ENCODE results near the gene IL22RA1.

IL22RA1 gene

GRCh38 chr1:24114753-24115152 is 28.2 kb downstream of the IL22RA1 start:
- DNase-seq (ENCODE audit: low spot score), result no peak

GRCh38 chr1:24113641-24114033 is 29.3 kb downstream of the IL22RA1 start:
- no peak for DNase-seq (ENCODE audit: low spot score)

- peak; percentile 36 for DNase-seq (ENCODE audit: low spot score)
Observed at GRCh38 chr1:24111996-24112779, 30.8 kb downstream of the IL22RA1 start, which contains the start of gene MYOM3. Gene MYOM3 (minus strand): TSS chr1:24112135. CDS start chr1:24108636, 3,499 bp downstream.

DNA sequence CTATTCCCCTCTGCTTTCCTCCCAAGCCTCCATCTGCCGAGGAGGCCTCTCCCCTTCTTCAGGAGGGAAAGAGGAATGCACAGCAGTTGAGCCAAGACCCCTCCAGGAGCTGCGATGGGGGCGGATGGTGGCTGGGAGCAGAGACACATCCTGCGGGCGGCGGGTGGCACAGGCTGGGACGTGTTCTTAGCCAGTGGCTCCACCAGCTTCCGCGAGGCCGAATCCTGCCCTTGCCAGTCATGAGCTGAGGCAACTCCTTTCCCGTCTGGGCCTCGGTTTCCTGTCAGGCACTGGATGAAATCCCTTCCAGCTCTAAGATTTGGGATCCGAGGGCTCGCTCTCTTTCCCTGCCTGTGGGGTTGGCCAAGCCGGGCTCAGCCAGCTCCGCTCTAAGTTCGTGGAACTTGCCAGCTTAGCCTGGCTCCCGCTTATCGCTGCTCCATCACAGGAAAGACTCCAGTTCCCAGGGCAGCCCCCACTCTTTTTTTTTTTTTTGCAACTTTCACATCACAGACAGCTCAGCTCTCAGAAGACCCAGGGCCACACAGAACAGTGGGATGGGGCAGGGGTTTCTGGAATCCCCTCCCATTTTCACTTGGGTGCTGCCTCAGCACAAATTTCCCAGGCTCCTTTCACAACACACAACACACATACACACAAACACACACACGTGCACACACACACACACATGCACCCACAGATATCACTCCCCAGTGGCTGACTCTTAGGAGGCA is 31.5 kb downstream of the IL22RA1 start:
- DNase-seq (ENCODE audit: low spot score), result no peak

GRCh38 chr1:24110642-24111261 is 32.2 kb downstream of the IL22RA1 start:
- DNase-seq (ENCODE audit: low spot score), result no peak

DNA sequence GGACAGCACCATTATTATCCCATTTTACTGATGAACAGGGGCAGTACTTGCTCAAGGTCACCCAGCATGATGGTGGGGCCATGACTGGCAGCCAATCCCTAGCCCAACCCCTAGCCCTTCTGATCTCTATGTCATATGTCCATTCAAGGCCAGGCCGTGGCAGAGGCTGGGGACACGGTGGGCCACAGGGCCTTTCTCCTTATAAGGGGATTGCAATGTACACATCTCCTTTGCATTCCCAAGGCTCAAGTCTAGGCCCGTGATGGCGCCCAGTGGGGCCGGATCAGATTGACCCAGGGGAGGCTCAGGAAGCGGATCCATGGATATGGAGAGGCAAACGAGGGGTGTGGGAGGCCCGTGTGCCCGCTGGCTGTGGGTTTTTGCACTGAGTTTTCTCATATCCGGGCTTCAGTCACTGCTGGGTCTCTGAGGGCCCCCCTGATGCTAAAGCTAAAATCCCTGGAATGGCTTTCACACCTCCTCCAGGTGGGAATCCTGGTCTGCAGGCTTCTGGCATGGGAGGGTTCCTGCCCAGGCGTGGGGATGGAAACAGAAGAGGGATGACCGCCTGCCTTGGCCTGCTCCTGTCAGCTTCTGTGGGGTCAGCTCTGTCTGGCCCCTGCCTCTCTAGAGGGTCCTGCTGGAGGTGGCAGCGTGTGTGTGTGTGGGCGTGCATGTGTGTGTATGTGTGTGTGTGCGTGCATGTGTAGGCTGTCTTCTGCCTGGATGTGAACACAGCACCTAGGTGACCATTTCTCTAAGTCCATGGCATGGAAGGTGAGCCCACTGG is 33.1 kb downstream of the IL22RA1 start:
- DNase-seq (ENCODE audit: low spot score), result no peak

DNA sequence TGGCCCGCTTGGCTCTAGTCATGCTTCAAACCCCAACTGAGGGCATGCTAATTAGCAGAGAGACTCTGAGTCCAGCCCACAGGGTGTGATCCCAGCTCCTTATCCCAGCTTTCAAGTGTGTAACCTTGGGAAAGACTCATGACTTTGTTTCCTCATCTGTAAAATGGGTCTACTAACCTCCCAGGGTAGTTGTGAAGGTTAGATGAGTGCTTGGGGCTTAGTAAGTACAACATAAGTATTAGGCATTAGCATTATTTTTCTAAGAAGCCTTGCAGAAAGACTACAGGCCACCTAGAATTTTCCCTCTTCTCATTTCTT is 33.8 kb downstream of the IL22RA1 start:
- DNase-seq (ENCODE audit: low spot score), result no peak

- DNase-seq (ENCODE audit: low spot score), result no peak
Observed at GRCh38 chr1:24108334-24109165, 34.4 kb downstream of the IL22RA1 start.

- no peak for DNase-seq (ENCODE audit: low spot score)
Observed at GRCh38 chr1:24107462-24108138, 35.3 kb downstream of the IL22RA1 start.

GRCh38 chr1:24105368-24106160 is 37.4 kb downstream of the IL22RA1 start:
- no peak for DNase-seq (ENCODE audit: low spot score)

DNA sequence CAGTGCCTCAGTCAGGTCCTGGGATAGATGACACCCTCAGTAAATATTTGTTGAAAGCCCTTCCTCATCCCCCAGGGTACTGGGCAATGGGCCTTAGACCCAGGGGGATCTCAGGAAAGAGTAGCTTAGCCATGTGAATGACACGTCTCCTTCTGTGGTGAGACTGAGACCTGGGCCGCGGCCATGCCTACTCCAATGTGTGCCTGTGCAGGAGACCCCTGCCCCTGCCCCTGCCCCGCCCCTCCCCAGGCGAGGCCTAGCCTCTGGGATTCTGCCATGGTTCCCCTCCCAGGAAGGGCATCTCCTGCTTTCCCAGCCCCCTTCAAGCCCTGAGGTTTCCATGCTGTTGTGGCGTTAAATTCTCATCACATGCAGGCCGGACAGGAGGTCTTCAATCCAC is 38.1 kb downstream of the IL22RA1 start:
- DNase-seq (ENCODE audit: low spot score), result no peak

- no peak for DNase-seq (ENCODE audit: low spot score)
Observed at GRCh38 chr1:24103879-24104278, 39.1 kb downstream of the IL22RA1 start.

- no peak for DNase-seq (ENCODE audit: low spot score)
Observed at GRCh38 chr1:24103408-24103807, 39.5 kb downstream of the IL22RA1 start.

GRCh38 chr1:24102961-24103360 is 40.0 kb downstream of the IL22RA1 start:
- DNase-seq (ENCODE audit: low spot score), result no peak

GRCh38 chr1:24101796-24102586 is 40.9 kb downstream of the IL22RA1 start:
- no peak for DNase-seq (ENCODE audit: low spot score)

DNA sequence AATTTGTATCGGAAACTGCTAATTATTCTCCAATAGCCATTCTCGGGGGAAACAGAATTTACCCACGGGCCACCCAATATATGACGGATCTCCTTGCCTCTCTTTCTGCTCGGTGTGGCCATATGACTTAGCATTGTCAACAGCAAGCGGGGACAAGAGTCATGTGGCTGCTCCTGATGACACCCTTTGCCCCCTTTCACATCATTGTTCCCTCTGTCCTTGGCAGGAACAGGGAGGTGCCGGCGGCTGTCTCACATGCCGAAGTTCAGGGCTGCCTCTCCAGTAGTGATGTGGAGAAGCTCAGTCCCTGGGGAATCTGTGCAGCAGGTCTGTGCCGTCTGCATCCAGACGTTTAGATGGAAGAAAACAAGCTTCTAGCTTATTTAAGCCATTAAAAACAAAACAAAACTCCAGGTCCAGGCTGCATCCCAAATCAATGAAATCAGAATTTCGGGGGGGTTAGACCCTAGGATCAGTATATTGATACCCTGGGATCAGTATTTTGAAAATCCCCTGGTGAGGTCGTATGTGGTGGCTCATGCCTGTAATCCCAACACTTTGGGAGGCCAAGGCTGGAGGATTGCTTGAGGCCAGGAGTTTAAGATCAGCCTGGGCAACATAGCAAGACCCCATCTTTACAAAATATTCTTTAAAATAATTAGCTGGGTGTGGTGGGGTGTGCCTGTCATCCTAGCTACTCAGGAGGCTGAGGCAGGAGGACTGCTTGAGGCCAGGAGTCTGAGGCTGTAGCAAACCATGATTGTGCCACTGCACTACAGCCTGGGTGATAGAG is 41.8 kb downstream of the IL22RA1 start:
- no peak for DNase-seq (ENCODE audit: low spot score)

DNA sequence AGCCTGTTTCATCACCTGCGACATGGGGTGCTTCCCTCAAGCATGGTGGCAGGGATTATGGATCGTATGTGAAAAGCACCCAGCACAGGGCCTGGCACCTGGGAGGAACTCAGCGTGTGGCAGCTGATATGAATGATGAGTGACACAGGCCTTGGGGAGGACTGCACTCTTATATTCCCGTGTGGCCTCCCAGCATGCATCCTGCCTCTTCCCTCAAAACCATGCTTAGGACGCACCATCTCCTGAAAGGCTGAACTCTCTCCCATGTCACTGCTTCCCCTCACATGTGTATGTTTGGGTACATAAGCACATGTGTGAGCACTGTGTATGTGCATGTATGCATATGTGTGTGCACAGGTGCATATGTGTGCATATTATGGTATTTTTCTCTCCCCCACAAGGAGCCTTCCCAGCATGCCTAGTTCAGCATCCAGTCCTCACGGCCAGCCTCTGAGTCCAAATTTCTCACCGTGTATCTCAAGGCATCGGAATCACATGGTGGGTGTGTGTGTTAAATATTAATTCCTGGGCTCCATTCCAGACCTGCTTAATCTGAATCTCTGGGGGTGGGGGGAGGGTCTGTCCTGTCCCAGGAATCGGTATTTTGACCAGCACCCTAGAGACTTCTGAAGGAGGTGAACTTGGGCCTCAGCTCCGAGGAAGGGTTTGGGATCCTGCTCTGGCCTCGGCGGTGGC is 43.8 kb downstream of the IL22RA1 start:
- no peak for DNase-seq (ENCODE audit: low spot score)

- DNase-seq (ENCODE audit: low spot score), result no peak
Observed at GRCh38 chr1:24098102-24098501, 44.8 kb downstream of the IL22RA1 start.
